ENCODE data around the gene STX17. TPM values are rescaled to one million over a fixed set of nuclear protein-coding genes. Genes with fewer than 3 reads are reported as not detected.
"Not testable (repeated sequence)": the region's sequence is repeated elsewhere in the genome, so short reads cannot be mapped to it uniquely, and the experiment has no call there.

STX17 gene
- total and polyA plus RNA-seq, 10 donors, result 3.1 to 52.1 (median 39.9) TPM

DNA sequence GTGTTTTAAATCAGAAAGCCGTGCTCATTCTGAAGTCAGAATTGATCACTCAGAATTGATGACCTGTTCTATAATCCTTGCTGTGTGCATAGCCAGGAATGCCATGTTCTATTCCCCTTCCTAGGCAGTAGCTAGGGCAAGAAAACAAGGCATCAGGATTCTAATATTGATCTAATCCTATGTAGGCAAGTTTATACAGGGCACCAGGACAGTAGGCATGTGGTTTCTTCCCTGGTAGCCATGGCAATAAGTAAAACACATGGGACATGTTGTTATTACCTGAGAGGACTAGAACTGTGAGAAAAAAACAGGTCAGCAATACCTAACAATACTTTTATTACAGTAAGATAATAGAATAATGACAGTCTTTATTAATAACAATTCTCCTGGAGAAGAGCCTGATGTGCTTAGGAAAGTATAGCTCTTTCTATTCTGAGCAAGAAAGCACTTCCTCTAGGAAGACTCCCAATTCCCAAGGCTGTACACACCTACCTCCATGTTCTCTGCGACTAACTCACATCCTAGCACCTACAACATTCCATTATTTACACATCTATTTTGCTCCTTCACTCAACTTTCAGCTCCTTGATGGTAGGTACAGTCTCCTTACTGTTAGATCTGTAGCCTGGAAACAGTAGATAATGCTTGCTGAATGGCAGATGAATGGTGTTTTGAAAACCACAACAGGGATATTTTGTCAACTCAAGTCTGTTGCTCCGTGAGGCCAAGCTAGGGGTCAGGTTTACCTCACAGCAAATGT is 70.8 kb downstream of the STX17 start:
- H3K27ac ChIP-seq, result no peak overlapping the region
- intact Hi-C loops (cut with DNase I; ENCODE audit: low total_unique reads), result no loop called here
- H3K9me3 ChIP-seq, result no peaks in the 10 kb centered on the region
- H3K4me1 ChIP-seq, result no peaks in the 10 kb centered on the region
- no peak overlapping the region for H3K4me3 ChIP-seq
- DNase-seq, result no peak
- TF ChIP-seq POLR2A (IDR thresholded peaks at IDR 0.05), result no peak
- no peak for TF ChIP-seq POLR2AphosphoS5 (IDR thresholded peaks at IDR 0.05)
- TF ChIP-seq, protein P1, sequence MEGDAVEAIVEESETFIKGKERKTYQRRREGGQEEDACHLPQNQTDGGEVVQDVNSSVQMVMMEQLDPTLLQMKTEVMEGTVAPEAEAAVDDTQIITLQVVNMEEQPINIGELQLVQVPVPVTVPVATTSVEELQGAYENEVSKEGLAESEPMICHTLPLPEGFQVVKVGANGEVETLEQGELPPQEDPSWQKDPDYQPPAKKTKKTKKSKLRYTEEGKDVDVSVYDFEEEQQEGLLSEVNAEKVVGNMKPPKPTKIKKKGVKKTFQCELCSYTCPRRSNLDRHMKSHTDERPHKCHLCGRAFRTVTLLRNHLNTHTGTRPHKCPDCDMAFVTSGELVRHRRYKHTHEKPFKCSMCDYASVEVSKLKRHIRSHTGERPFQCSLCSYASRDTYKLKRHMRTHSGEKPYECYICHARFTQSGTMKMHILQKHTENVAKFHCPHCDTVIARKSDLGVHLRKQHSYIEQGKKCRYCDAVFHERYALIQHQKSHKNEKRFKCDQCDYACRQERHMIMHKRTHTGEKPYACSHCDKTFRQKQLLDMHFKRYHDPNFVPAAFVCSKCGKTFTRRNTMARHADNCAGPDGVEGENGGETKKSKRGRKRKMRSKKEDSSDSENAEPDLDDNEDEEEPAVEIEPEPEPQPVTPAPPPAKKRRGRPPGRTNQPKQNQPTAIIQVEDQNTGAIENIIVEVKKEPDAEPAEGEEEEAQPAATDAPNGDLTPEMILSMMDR (IDR thresholded peaks at IDR 0.05 in 8 of 11, conservative IDR thresholded peaks at IDR 0.05 in 3 of 11), result no peak
- 86 to 95% (median 89%) methylated on average over 3 of the region's 3 CpGs for WGBS, 5 donors
- H3K36me3 ChIP-seq, result peaks cover 0 to 69% (median 10%) of the 10 kb centered on the region in 6 donors
- no peaks in the 10 kb centered on the region for H3K27me3 ChIP-seq (replicated peaks in 1 of 7)

DNA sequence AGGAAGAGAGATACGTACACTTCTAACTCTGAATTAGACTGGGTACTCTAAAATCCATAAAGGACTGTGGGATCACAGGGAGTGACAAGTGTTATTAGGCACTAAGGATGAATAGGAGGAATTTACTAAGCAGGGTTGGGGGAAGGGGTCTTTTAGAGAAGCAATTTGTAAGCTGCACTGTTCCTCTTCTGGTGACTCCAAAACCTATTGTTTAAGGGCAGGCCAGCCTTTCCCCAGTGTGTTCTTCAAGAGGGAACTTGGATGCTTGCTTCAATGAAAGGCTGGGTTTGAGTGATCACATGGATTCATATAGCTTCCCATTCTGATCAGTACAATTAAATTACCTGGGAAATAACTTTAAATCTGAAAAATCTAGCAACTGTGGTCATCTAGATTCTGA is 71.8 kb downstream of the STX17 start:
- WGBS, 5 donors, result 94 to 100% (median 97%) methylated on average over 1 of the region's 1 CpG

DNA sequence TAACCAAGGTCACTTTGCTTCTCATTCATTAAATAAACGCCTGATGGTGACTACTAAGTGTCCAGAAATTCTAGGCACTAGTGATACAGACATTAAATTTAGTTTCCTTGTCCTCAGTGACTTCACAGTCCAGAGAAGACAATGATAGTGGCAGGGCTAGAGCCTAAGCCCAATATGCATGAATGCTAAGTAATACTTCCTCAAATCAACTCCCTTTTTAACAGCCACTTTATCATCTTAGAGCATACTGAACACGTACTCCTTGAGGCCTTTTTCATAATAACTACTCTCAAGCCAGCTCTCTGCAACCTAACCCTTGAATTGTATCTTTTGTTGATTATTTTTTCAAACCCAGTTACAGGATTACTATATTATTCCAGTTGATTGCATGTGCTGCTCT is 74.1 kb downstream of the STX17 start:
- no peak for DNase-seq
- 70 to 85% (median 73%) methylated on average over 2 of the region's 2 CpGs for WGBS, 5 donors
- Histone ChIP-seq H3K36me3 (peaks cover 0 to 80% (median 18%) of the 10 kb centered on the region in 6 donors), H3K27me3 (replicated peaks in 1 of 7) (no peaks in the 10 kb centered on the region), H3K27ac (no peak overlapping the region), H3K4me1 (no peaks in the 10 kb centered on the region), H3K4me3 (no peak overlapping the region), H3K9me3 (no peaks in the 10 kb centered on the region)
- TF ChIP-seq POLR2AphosphoS5 (IDR thresholded peaks at IDR 0.05) (no peak), POLR2A (IDR thresholded peaks at IDR 0.05) (no peak)
- TF ChIP-seq, protein P1 (IDR thresholded peaks at IDR 0.05 in 8 of 11, conservative IDR thresholded peaks at IDR 0.05 in 3 of 11), result no peak
- intact Hi-C loops (cut with DNase I; ENCODE audit: low total_unique reads), result no loop called here

More for the DNA sequence above, 71.8 kb downstream of the STX17 start:
- H3K27me3 ChIP-seq (replicated peaks in 1 of 7), result no peaks in the 10 kb centered on the region
- no peak for TF ChIP-seq POLR2A (IDR thresholded peaks at IDR 0.05)
- TF ChIP-seq, protein P1 (IDR thresholded peaks at IDR 0.05 in 8 of 11, conservative IDR thresholded peaks at IDR 0.05 in 3 of 11), result no peak
- TF ChIP-seq POLR2AphosphoS5 (IDR thresholded peaks at IDR 0.05), result no peak
- intact Hi-C loops (cut with DNase I; ENCODE audit: low total_unique reads), result no loop called here
- H3K4me1 ChIP-seq, result no peaks in the 10 kb centered on the region
- H3K36me3 ChIP-seq, result peaks cover 0 to 71% (median 15%) of the 10 kb centered on the region in 6 donors
- no peak overlapping the region for H3K4me3 ChIP-seq
- DNase-seq, result no peak
- no peak overlapping the region for H3K27ac ChIP-seq
- H3K9me3 ChIP-seq, result no peaks in the 10 kb centered on the region

DNA sequence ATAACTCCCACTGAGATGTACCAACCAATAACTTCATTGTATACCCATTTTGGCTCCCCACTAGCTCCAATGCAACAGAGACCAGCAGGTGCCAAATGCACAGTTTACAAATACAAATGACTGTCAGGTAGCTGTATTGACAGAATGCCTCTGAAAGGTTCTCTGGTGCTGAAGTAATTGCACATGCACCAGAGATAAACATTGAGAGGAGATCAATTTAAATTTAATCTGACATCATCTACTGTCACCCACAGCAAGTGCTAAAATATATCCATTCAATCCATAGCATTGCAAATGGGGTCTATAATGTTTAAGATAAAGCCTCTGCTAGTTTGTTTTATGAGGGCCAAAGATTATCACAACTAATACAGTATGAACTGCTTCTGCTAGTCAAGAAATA is 80.2 kb downstream of the STX17 start:
- TF ChIP-seq, protein P1 (IDR thresholded peaks at IDR 0.05 in 8 of 11, conservative IDR thresholded peaks at IDR 0.05 in 3 of 11), result no peak
- TF ChIP-seq POLR2A (IDR thresholded peaks at IDR 0.05), result no peak
- no peak for TF ChIP-seq POLR2AphosphoS5 (IDR thresholded peaks at IDR 0.05)
- Histone ChIP-seq H3K9me3 (peaks cover 0 to 34% (median 30%) of the 10 kb centered on the region in 8 donors), H3K36me3 (peaks cover 0 to 50% (median 11%) of the 10 kb centered on the region in 6 donors), H3K4me1 (no peaks in the 10 kb centered on the region), H3K4me3 (no peak overlapping the region), H3K27me3 (replicated peaks in 1 of 7) (no peaks in the 10 kb centered on the region), H3K27ac (no peak overlapping the region)
- intact Hi-C loops (cut with DNase I; ENCODE audit: low total_unique reads), result no loop called here
- DNase-seq, result no peak

DNA sequence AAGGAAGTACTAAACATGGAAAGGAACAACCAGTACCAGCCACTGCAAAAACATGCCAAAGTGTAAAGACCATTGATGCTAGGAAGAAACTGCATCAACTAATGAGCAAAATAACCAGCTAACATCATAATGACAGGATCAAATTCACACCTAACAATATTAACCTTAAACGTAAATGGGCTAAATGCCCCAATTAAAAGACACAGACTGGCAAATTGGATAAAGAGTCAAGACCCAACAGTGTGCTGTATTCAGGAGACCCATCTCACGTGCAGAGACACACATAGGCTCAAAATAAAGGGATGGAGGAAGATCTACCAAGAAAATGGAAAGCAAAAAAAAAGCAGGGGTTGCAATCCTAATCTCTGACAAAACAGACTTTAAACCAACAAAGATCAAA is 84.1 kb downstream of the STX17 start:
- H3K27me3 ChIP-seq (replicated peaks in 1 of 7); H3K4me1 ChIP-seq; H3K27ac ChIP-seq; H3K4me3 ChIP-seq; intact Hi-C loops (cut with DNase I; ENCODE audit: low total_unique reads); DNase-seq: not testable (repeated sequence)
- peaks cover 0 to 65% (median 63%) of the 10 kb centered on the region in 8 donors for H3K9me3 ChIP-seq
- 83 to 99% (median 97%) methylated on average over 2 of the region's 2 CpGs for WGBS, 5 donors
- H3K36me3 ChIP-seq, result peaks cover 0 to 35% (median 2%) of the 10 kb centered on the region in 6 donors

Measured in spleen (tissue), 11 donors.